Osteocyte (in vitro differentiated cells): Measurements from ENCODE around the gene NRXN2. TPM values are rescaled to one million over a fixed set of nuclear protein-coding genes. Genes with fewer than 3 reads are reported as not detected.

Experiments
- DNase-seq: peaks from one replicate; pipeline ENCODE4 v3.0.0; 2021; ENCODE audit warnings: mixed read lengths; ENCODE audit not compliant: unreplicated experiment; ENCODE audit errors: extremely low spot score
- H3K27ac Mint-ChIP-seq: one replicate; pipeline ENCODE4 v1.8.0; 2021; ENCODE audit warnings: mild to moderate bottlenecking, mixed read lengths; ENCODE audit not compliant: unreplicated experiment
- H3K27me3 Mint-ChIP-seq: one replicate; pipeline ENCODE4 v1.8.0; 2021; ENCODE audit warnings: mixed read lengths; ENCODE audit not compliant: unreplicated experiment
- H3K36me3 Mint-ChIP-seq: one replicate; pipeline ENCODE4 v1.8.0; 2021; ENCODE audit warnings: mixed read lengths; ENCODE audit not compliant: unreplicated experiment
- H3K4me1 Mint-ChIP-seq: one replicate; pipeline ENCODE4 v1.8.0; 2021; ENCODE audit warnings: mixed read lengths; ENCODE audit not compliant: unreplicated experiment
- H3K4me3 Mint-ChIP-seq: one replicate; pipeline ENCODE4 v1.8.0; 2021; ENCODE audit warnings: mild to moderate bottlenecking, moderate library complexity, mixed read lengths; ENCODE audit not compliant: unreplicated experiment
- H3K9me3 Mint-ChIP-seq: one replicate; pipeline ENCODE4 v1.8.0; 2021; ENCODE audit warnings: mixed read lengths; ENCODE audit not compliant: unreplicated experiment
- CTCF ChIP-seq: fragments of 200-600 bp; sonication (generic); IDR thresholded peaks from 2 replicates; pipeline ENCODE4 v1.5.0; 2021; ENCODE audit warnings: antibody characterized with exemption, mild to moderate bottlenecking, moderate library complexity
- total RNA-seq: library from RNA; stranded (reverse); gene quantifications from 2 replicates; pipeline ENCODE4 v1.2.1, GENCODE V29; 2021

Gene NRXN2
- total RNA-seq, 1 donor from 2014 or later: 2.6 TPM

- no peak overlapping the region for H3K27ac Mint-ChIP-seq
- no peak for DNase-seq
- peaks cover 78% of the 10 kb centered on the region for H3K27me3 Mint-ChIP-seq
- no peaks in the 10 kb centered on the region for H3K9me3 Mint-ChIP-seq
- no peak for TF ChIP-seq CTCF
- peaks cover 6% of the 10 kb centered on the region for H3K4me1 Mint-ChIP-seq
- no peaks in the 10 kb centered on the region for H3K36me3 Mint-ChIP-seq
- H3K4me3 Mint-ChIP-seq: no peak overlapping the region
Observed at GRCh38 chr11:64716473-64717267, 6.3 kb downstream of the NRXN2 start.

DNA sequence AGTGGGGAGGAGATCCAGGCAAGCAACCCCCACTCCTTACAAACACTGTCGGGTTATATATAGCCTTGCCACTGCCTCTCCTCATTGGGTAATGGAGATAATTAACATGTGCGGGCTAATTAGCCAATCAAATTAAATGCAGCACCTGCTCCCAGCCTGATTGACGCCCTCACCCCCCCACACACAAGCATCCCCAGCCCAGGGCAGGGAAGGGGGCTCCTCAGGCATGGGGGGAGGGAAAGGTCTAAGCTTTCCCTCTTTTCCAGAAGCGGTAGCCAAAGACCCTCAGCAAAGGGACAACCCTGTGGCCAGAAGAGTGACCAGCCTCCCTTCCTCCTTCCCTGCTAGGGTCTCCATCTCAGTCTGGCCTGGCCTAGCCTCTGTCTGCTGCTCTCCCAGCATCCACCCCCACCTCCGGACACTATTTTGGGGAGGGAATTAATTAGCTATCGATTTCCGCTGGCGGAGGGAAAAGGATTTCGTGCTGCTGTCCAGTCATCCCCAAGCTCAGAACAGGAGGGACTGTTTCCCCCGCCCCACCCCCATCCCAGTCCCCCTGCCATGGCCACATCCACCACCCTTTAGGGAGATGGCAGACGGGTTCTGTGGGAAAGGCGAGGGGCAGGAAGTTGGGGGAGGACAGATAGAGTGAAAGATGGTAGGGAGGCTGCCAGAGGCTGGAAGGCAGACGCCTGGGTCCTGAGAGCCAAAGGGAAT is 7.1 kb downstream of the NRXN2 start:
- no peak overlapping the region for H3K4me3 Mint-ChIP-seq
- DNase-seq: no peak
- H3K36me3 Mint-ChIP-seq: no peaks in the 10 kb centered on the region
- H3K27ac Mint-ChIP-seq: no peak overlapping the region
- no peaks in the 10 kb centered on the region for H3K9me3 Mint-ChIP-seq
- peaks cover 10% of the 10 kb centered on the region for H3K4me1 Mint-ChIP-seq
- H3K27me3 Mint-ChIP-seq: peaks cover 72% of the 10 kb centered on the region
- no peak for TF ChIP-seq CTCF

DNA sequence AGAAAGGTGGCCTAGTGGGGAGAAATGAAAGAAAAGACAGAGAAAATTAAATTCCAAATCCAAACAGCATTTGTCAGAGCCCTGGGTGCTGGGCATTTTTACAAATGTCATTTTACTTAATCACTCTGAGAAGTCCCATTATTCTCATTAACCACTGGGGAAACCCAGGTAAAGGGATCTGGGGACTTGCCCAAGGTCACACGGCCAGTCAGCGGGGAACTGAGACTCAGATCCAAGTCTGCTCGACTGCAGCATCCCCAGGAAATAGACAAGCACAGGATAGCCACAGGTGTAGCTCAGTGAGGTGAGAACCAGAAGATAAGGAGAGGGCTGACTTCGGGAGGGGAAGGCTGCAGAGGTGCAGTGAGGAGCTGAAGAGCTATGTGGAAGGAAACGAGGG is 7.9 kb downstream of the NRXN2 start:
- Mint-ChIP-seq H3K9me3 (no peaks in the 10 kb centered on the region), H3K36me3 (no peaks in the 10 kb centered on the region), H3K4me1 (peaks cover 18% of the 10 kb centered on the region), H3K27ac (no peak overlapping the region), H3K4me3 (no peak overlapping the region), H3K27me3 (peaks cover 66% of the 10 kb centered on the region)
- TF ChIP-seq CTCF: no peak
- no peak for DNase-seq

DNA sequence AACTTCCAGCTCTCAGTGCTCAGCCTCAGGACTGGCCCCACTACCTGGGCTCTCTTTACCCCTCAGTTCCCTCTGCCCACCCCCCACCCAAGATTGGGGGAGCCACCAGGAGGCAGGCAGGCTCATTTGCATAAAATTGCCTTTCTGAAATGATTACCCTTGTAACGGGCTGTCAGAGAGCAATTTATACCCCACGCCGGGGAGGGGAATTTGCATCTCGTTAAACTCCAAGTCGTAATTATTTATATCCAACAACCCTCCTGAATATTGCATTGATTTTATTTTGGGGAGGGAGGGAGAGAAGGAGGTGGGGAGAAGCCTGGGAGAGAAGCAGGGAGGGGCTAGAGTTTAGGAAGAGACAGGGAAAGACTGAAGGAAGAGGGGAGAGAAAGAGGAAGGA is 8.3 kb downstream of the NRXN2 start:
- Mint-ChIP-seq H3K27me3 (peaks cover 64% of the 10 kb centered on the region), H3K9me3 (no peaks in the 10 kb centered on the region), H3K36me3 (no peaks in the 10 kb centered on the region), H3K4me1 (peaks cover 19% of the 10 kb centered on the region), H3K27ac (no peak overlapping the region), H3K4me3 (no peak overlapping the region)
- TF ChIP-seq CTCF: no peak
- DNase-seq: no peak

GRCh38 chr11:64713781-64714363 is 9.1 kb downstream of the NRXN2 start:
- Mint-ChIP-seq H3K9me3 (no peaks in the 10 kb centered on the region), H3K27me3 (peaks cover 56% of the 10 kb centered on the region), H3K27ac (no peak overlapping the region), H3K4me3 (no peak overlapping the region), H3K4me1 (peaks cover 19% of the 10 kb centered on the region), H3K36me3 (no peaks in the 10 kb centered on the region)
- DNase-seq: no peak
- no peak for TF ChIP-seq CTCF
